K562 (cell line): ENCODE data around the gene SNRPA. TPM values are rescaled to one million over a fixed set of nuclear protein-coding genes. Genes with fewer than 3 reads are reported as not detected.
A peak's percentile ranks its signal among the peaks of the same experiment; 100 is the strongest.

ENCODE experiments used
- ATAC-seq: fragments of 200-7000 bp; cut with Tn5 transposase; 3 replicates; pipeline ENCODE4 v1.9.1; 2020; ENCODE audit warnings: moderate library complexity
- BruUV-seq: library from RNA; stranded (reverse); fragments of 400-500 nt; replicated peaks from 2 replicates; lab custom pipeline; 2021; lab: Mats Ljungman, UMichigan
- CTCF ChIA-PET: fragments of 300-600 bp; formaldehyde crosslinking; extraction: SDS; loops from one replicate; lab custom pipeline; 2021; ENCODE audit warnings: low intra/inter-chr PET ratio; lab: Yijun Ruan, JAX
- POLR2A ChIA-PET: fragments of 300-600, 350-650 bp; sonication (Branson Sonifier 250); formaldehyde crosslinking; extraction: SDS; loops from one replicate; lab custom pipeline; 2021; ENCODE audit warnings: antibody characterized with exemption, inconsistent platforms; lab: Yijun Ruan, JAX
- DNase-seq, 4 experiments: peaks; one replicate each; pipeline versions ENCODE4 v3.0.0 to v3.0.0-alpha.2; 2011 to 2018; ENCODE audit warnings: low spot score in 3 of 4, mixed read lengths in 3 of 4; ENCODE audit errors: extremely low read depth in 1 of 4
- FAIRE-seq: peaks from 2 replicates; lab custom pipeline; 2011; peaks lifted over from hg19 to GRCh38; lab: Jason Lieb, UNC
- H2AFZ ChIP-seq: 2 replicates; pipeline ENCODE4 v1.6.0; 2011; ENCODE audit warnings: low read depth, low read length, control low read depth, inconsistent platforms
- H3K27ac ChIP-seq: fragments of 200-600 bp; 3 replicates; pipeline ENCODE4 v1.8.0; 2011; ENCODE audit warnings: low read depth, mild to moderate bottlenecking, control low read depth, inconsistent platforms, low read length, moderate library complexity, mixed read lengths; ENCODE audit errors: extremely low read depth
- H3K27me3 ChIP-seq, 2 experiments: fragments of 300-600 bp in 1 of 2; 2 replicates in 1 of 2; 3 replicates in 1 of 2; pipeline versions ENCODE4 v1.6.0 to v1.8.0; 2011; ENCODE audit warnings: inconsistent platforms in 2 of 2, low read length in 2 of 2, mild to moderate bottlenecking in 1 of 2, mixed read lengths in 1 of 2, moderate library complexity in 1 of 2; ENCODE audit not compliant: control insufficient read depth in 2 of 2, insufficient read depth in 2 of 2
- H3K36me3 ChIP-seq: fragments of 300-600 bp; 3 replicates; pipeline ENCODE4 v1.8.0; 2011; ENCODE audit warnings: mild to moderate bottlenecking, low read length, inconsistent platforms; ENCODE audit not compliant: control insufficient read depth, insufficient read depth
- H3K4me1 ChIP-seq, 2 experiments: fragments of 200-600 bp in 1 of 2; replicated peaks in 1 of 2; 2 replicates in 1 of 2; 3 replicates in 1 of 2; pipeline versions ENCODE4 v1.5.1 to v1.8.0; 2011; ENCODE audit warnings: inconsistent platforms in 2 of 2, low read length in 2 of 2, mild to moderate bottlenecking in 1 of 2, mixed read lengths in 1 of 2, moderate library complexity in 1 of 2; ENCODE audit not compliant: control insufficient read depth in 2 of 2, insufficient read depth in 2 of 2
- H3K4me2 ChIP-seq: 2 replicates; pipeline ENCODE4 v1.6.1; 2011; ENCODE audit warnings: low read length, control low read depth, inconsistent platforms, mixed read lengths; ENCODE audit not compliant: insufficient read depth
- H3K4me3 ChIP-seq: fragments of 200-600 bp; sonication (generic), shearing (Covaris generic); 2 replicates; pipeline ENCODE4 v1.5.1; 2016; ENCODE audit warnings: control low read depth, inconsistent platforms
- H3K79me2 ChIP-seq: fragments of 200-600 bp; 3 replicates; pipeline ENCODE4 v1.8.0; 2011; ENCODE audit warnings: low read length, inconsistent platforms; ENCODE audit not compliant: control insufficient read depth, insufficient read depth
- H3K9ac ChIP-seq, 2 experiments: 2 replicates each; pipeline versions ENCODE4 v1.6.0 to v1.6.1; 2011; ENCODE audit warnings: low read depth in 2 of 2, low read length in 2 of 2, control low read depth in 1 of 2, inconsistent platforms in 1 of 2, mild to moderate bottlenecking in 1 of 2, mixed read lengths in 1 of 2; ENCODE audit not compliant: insufficient read depth in 1 of 2
- H3K9me1 ChIP-seq: one replicate; pipeline ENCODE4 v1.6.0; 2011; ENCODE audit warnings: inconsistent platforms, mild to moderate bottlenecking, low read length, moderate library complexity; ENCODE audit not compliant: control insufficient read depth, insufficient read depth
- H3K9me3 ChIP-seq: replicated peaks from 2 replicates; pipeline ENCODE4 v1.5.1; 2011; ENCODE audit warnings: low read depth, low read length, inconsistent platforms; ENCODE audit not compliant: control insufficient read depth, insufficient read depth
- H4K20me1 ChIP-seq: replicated peaks from 2 replicates; pipeline ENCODE4 v1.6.1; 2011; ENCODE audit warnings: low read length, inconsistent platforms, mixed read lengths; ENCODE audit not compliant: control insufficient read depth, insufficient read depth
- DDX20 ChIP-seq: fragments of 450-650 bp; IDR thresholded peaks from 2 replicates; pipeline ENCODE4 v1.6.1; 2016; ENCODE audit warnings: missing genetic modification characterization, low read depth, mild to moderate bottlenecking, missing compliant biosample characterization, moderate library complexity
- POLR2G ChIP-seq: fragments of 200-400 bp; formaldehyde crosslinking; IDR thresholded peaks from 2 replicates; pipeline ENCODE4 v1.6.1; 2017; ENCODE audit warnings: low read depth, mild to moderate bottlenecking, antibody characterized with exemption, low read length, moderate library complexity
- RFX5 ChIP-seq: IDR thresholded peaks from 2 replicates; pipeline ENCODE4 v1.6.1; 2011; ENCODE audit warnings: low read depth, mild to moderate bottlenecking, improper control_type of control experiment, low read length
- SMAD2 ChIP-seq: fragments of 150-350 bp; IDR thresholded peaks from 2 replicates; pipeline ENCODE4 v1.6.1; 2014; ENCODE audit warnings: low read depth, mild to moderate bottlenecking, low read length
- ZBTB7A ChIP-seq: IDR thresholded peaks from 2 replicates; pipeline ENCODE4 v1.6.1; 2011; ENCODE audit warnings: low read depth, mild to moderate bottlenecking, low read length, moderate library complexity, borderline replicate concordance; ENCODE audit not compliant: control insufficient read depth
- ZNF140 ChIP-seq: fragments of 250-450 bp; sonication (Bioruptor Pico); IDR thresholded peaks from 2 replicates; pipeline ENCODE4 v1.8.0; 2021; ENCODE audit warnings: moderate library complexity, mild to moderate bottlenecking, inconsistent platforms
- WGBS: fragments of 100-300 bp; shearing (Covaris generic); methylation state at CpG from one replicate; pipeline ENCODE4 v1.1.6; 2016; ENCODE audit warnings: low coverage, mixed read lengths; ENCODE audit not compliant: insufficient coverage; ENCODE audit errors: missing lambda C conversion rate; 5-methylcytosine and 5-hydroxymethylcytosine counted together
- in situ Hi-C: fragments of 300-500 bp; cut with MboI; formaldehyde crosslinking; loops from 4 replicates; pipeline ENCODE4 v1.15.0; 2018; ENCODE audit warnings: inconsistent platforms, mixed read lengths
- intact Hi-C: fragments of 100-400 bp; cut with micrococcal nuclease; formaldehyde crosslinking; loops from 2 replicates; pipeline ENCODE4 v1.14.2; 2022
- polyA plus RNA-seq, 8 experiments: library from polyadenylated mRNA; depleted of rRNA in 4 of 8; stranded (reverse) in 5 of 8; unstranded in 3 of 8; fragments of >200 nt; fragmentation: Nextera tagmentation in 2 of 8; fragmentation: Illumina TruSeq in 1 of 8; extraction: Ambion mirVana in 2 of 8; extraction: Trizol in 1 of 8; gene quantifications; 2 replicates each; pipeline versions ENCODE4 v1.2.1 to v1.2.3, GENCODE V29; 2011 to 2014; ENCODE audit warnings: inconsistent platforms in 1 of 8, missing spikeins in 1 of 8
- total RNA-seq, 7 experiments: library from RNA; depleted of rRNA in 6 of 7; stranded (reverse); fragments of >200 nt in 6 of 7; fragmentation: Illumina TruSeq in 2 of 7; extraction: Trizol in 2 of 7; gene quantifications; 2 replicates each; pipeline versions ENCODE4 v1.2.1 to v1.2.3, GENCODE V29; 2011 to 2021; ENCODE audit warnings: low replicate concordance in 1 of 7

Gene SNRPA
- total and polyA plus RNA-seq, 9 of the 15 experiments (the other 6 are each of a cell fraction or from before 2014, with no cell fraction given) = 16.3 to 311 (median 193) TPM

- FAIRE-seq = no peak
- no TSS peak for BruUV-seq
- 94% methylated on average over 7 of the region's 7 CpGs for WGBS
- no peak for TF ChIP-seq ZNF140 (CRISPR knock-in tag)
- no peak for TF ChIP-seq ZBTB7A
- no peak for TF ChIP-seq SMAD2
- TF ChIP-seq POLR2G = 0 out of 2 replicates have a peak, but pooled peaks have one; percentile 9
- TF ChIP-seq RFX5 = no peak
- no peak for TF ChIP-seq DDX20 (tag)
- TF ChIP-seq, all 486 proteins: peak for 1
- ChIA-PET POLR2A (interaction anchor here (0.7 kb wide), 2 partner anchors 8 to 13 kb away, joined by 3 read pairs; partner anchors contain the start of gene ACTMAP), CTCF (no interaction called here)
- H3K4me1 ChIP-seq = peaks cover 0 to 4% of the 10 kb centered on the region in 2 experiments; a peak in 1 of 5 replicates
- intact Hi-C loops = no loop called here
- no peak overlapping the region for H3K4me2 ChIP-seq
- H3K9me1 ChIP-seq = no peaks in the 10 kb centered on the region
- H3K27ac ChIP-seq = no peak overlapping the region
- no peak overlapping the region; a peak in 1 of 4 replicates for H3K9ac ChIP-seq
- no peak overlapping the region for H3K4me3 ChIP-seq
- no peaks in the 10 kb centered on the region for H3K27me3 ChIP-seq
- peaks cover 21% of the 10 kb centered on the region for H3K79me2 ChIP-seq
- in situ Hi-C loops = no loop called here
- no peaks in the 10 kb centered on the region for H4K20me1 ChIP-seq
- H3K9me3 ChIP-seq = no peaks in the 10 kb centered on the region
- DNase-seq = no peak
- no peak overlapping the region for H2AFZ ChIP-seq
- H3K36me3 ChIP-seq = peaks cover 79% of the 10 kb centered on the region
- no peak for ATAC-seq
Observed at GRCh38 chr19:40763526-40763925, 12.5 kb downstream of the SNRPA start.
